Fibroblast of the conjunctiva (primary cell): ENCODE results near the gene U2AF1L4.
"Not testable (repeated sequence)": the region's sequence is repeated elsewhere in the genome, so short reads cannot be mapped to it uniquely, and the experiment has no call there.

ENCODE experiments used
- DNase-seq: peaks from one replicate; pipeline ENCODE4 v3.0.0-alpha.2; 2010; ENCODE audit warnings: low read depth

Gene U2AF1L4

GRCh38 chr19:35725216-35725861 is 19.9 kb downstream of the U2AF1L4 start:
- no peak for DNase-seq

DNA sequence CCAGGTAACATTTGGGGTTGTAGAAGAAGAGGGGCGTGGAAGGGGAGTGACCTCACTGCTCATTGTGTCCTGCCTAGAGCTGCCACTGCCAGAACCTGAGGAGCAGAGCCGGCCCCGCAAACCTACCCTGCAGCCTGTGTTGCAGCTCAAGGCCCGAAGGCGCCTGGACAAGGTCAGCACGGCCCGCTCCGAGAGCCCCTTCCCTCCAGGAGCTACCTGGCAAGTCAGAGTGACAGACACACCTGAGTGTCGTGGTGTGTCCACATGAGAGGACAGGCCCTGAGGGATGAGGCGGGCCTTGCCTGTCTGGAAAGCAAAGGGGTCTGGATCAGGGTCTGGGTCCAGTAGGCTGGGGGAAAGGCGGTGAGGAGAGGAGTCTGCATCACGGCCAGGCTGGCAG is 20.7 kb downstream of the U2AF1L4 start:
- DNase-seq = no peak

DNA sequence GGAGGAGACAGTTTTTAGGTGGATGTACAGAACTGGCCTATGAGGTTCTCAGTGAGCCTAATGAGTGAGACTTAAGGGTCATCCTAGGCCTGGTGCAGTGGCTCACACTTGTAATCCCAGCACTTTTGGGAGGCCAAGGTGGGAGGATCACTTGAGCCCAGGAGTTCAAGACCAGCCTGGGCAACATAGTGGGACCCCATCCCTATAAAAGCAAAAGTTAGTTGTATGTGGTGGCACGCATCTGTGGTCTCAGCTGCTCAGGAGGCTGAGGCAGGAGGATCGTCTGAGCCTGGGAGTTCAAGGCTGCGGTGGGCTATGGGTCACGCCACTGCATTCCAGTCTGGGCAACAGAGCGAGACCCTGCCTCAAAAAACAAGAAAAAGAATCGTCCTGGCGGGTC is 21.1 kb downstream of the U2AF1L4 start:
- not testable (repeated sequence) for DNase-seq

GRCh38 chr19:35723671-35724070 is 21.5 kb downstream of the U2AF1L4 start:
- no peak for DNase-seq

- no peak for DNase-seq
Measured at GRCh38 chr19:35722897-35723296, 22.3 kb downstream of the U2AF1L4 start.

DNA sequence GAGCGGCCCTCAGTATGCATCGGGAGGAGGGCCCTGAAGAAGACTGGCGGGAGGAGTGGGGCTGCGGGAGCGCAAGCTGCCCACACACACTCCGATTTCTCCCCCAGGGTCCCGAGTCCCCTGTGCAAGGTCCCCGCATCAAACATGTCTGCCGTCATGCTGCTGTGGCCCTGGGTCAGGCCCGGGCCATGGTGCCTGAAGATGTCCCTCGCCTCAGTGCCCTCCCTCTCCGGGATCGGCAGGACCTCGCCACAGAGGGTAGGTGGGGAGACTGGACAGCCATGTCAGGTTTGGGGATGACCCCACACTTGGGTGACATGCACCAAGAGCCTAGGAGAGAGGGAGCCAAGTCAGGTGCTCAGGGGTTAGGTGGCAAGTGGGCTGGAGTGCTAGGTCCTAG is 22.8 kb downstream of the U2AF1L4 start:
- DNase-seq = no peak

- no peak for DNase-seq
Measured at GRCh38 chr19:35721374-35721773, 23.8 kb downstream of the U2AF1L4 start.

DNA sequence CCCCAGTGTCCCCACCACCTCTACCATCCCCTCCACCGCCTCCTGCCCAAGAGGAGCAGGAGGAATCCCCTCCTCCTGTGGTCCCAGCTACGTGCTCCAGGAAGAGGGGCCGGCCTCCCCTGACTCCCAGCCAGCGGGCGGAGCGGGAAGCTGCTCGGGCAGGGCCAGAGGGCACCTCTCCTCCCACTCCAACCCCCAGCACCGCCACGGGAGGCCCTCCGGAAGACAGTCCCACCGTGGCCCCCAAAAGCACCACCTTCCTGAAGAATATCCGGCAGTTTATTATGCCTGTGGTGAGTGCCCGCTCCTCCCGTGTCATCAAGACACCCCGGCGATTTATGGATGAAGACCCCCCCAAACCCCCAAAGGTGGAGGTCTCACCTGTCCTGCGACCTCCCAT is 24.6 kb downstream of the U2AF1L4 start:
- DNase-seq = no peak

DNA sequence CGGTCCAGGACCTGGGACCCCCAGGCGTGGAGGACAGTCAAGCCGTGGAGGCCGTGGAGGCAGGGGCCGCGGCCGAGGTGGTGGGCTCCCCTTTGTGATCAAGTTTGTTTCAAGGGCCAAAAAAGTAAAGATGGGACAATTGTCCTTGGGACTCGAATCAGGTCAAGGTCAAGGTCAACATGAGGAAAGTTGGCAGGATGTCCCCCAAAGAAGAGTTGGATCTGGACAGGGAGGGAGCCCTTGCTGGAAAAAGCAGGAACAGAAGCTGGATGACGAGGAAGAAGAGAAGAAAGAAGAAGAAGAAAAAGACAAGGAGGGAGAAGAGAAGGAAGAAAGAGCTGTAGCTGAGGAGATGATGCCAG is 25.1 kb downstream of the U2AF1L4 start:
- DNase-seq = no peak

- no peak for DNase-seq
Measured at GRCh38 chr19:35719402-35720162, 25.6 kb downstream of the U2AF1L4 start.

DNA sequence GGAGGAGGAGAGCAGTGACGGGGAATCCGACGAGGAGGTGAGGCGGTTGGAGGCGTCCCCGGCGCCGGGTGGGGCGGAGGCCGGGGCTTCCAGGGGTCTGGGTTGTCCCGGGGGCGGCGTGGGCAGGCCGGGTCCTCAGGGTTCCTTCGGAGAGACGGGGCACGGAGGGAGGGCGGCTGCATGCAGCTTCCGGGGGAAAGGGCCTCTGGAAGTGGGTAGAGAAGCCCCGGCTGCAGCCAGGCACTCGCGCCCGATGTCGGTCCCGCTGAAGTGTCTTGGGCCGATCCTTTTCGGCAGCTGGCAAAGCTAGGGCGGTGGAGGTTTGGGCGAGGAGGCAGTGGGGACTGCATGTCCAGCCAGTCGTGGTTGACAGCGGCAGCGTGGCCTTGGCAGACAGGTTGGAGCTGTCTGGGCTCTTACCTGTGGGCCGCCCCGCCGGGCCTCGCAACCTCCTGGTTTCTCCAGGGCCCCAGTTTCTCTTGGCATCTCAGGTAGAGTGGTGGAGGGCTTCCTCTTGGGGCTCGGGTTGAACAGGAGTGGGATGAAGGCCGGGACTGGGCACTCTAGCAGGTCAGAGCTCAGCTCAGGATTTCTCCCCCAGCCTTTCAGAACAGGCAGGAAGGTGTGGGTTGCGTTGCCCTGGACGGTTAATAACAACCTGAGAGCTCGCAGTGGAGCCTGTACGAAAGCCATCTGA is 26.7 kb downstream of the U2AF1L4 start:
- no peak for DNase-seq

GRCh38 chr19:35717665-35718344 is 27.4 kb downstream of the U2AF1L4 start, which contains the start of gene KMT2B:
Gene KMT2B, plus strand, starts transcription at chr19:35718003. Its CDS starts 16 bp downstream, at chr19:35718019.
- no peak for DNase-seq

- peak; percentile 92 for DNase-seq
Measured at GRCh38 chr19:35716801-35717664, 28.2 kb downstream of the U2AF1L4 start.

DNA sequence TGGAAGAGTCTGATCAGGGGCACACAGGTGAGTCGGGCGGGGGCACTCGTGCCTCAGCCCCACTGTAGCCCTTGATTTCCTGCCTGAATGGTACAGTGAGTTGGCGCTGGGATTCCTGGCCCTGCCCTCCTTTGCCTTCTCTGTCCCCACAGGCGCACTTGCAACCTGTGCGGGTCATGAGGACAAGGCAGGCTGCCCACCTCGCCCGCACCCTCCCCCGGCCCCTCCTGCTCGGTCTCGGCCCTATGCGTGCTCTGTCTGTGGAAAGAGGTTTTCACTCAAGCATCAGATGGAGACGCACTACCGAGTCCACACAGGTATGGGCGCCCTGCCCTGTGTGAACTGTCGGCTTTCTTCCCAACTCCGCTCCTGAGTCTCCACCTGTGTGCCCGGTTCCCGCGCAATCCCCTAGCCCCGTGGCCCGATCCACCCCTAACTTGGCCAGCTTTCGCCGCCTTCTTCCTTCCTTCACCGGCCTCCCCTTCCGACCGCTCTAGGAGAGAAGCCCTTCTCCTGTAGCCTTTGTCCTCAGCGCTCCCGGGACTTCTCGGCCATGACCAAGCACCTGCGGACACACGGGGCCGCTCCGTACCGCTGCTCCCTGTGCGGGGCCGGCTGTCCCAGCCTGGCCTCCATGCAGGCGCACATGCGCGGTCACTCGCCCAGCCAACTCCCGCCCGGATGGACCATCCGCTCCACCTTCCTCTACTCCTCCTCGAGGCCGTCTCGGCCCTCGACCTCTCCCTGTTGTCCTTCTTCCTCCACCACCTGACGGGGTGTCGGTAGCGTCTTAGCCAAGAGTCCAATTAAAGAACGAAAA is 29.0 kb downstream of the U2AF1L4 start:
- no peak for DNase-seq

- no peak for DNase-seq
Measured at GRCh38 chr19:35715355-35715809, 29.8 kb downstream of the U2AF1L4 start.

GRCh38 chr19:35714601-35715354 is 30.4 kb downstream of the U2AF1L4 start:
- no peak for DNase-seq

GRCh38 chr19:35713904-35714495 is 31.2 kb downstream of the U2AF1L4 start:
- no peak for DNase-seq

GRCh38 chr19:35713506-35713850 is 31.7 kb downstream of the U2AF1L4 start:
- no peak for DNase-seq
